Ascending aorta (tissue), 2 donors: ENCODE measurements around the gene TWIST2. TPM values are rescaled to one million over a fixed set of nuclear protein-coding genes. Genes with fewer than 3 reads are reported as not detected.

Experiments used
- DNase-seq, 2 donors: peaks; one replicate each; pipeline ENCODE4 v3.0.0-alpha.2; 2019; ENCODE audit warnings: low spot score in 2 of 2
- H3K27ac ChIP-seq, 2 donors: fragments of 200-600 bp; sonication (generic); one replicate each; pipeline ENCODE4 v1.5.1; 2016 to 2017; ENCODE audit warnings: mild to moderate bottlenecking in 1 of 2
- H3K27me3 ChIP-seq: fragments of 200-600 bp; sonication (generic); one replicate; pipeline ENCODE4 v1.5.1; 2017
- H3K36me3 ChIP-seq, 2 donors: fragments of 200-600 bp; sonication (generic); one replicate each; pipeline ENCODE4 v1.5.1; 2016
- H3K4me1 ChIP-seq, 2 donors: fragments of 200-600 bp; sonication (generic); one replicate each; pipeline ENCODE4 v1.5.1; 2016 to 2017; ENCODE audit warnings: mild to moderate bottlenecking in 1 of 2
- H3K4me3 ChIP-seq, 2 donors: fragments of 200-600 bp; sonication (generic); one replicate each; pipeline ENCODE4 v1.5.1; 2016 to 2017; ENCODE audit warnings: mild to moderate bottlenecking in 1 of 2
- H3K9me3 ChIP-seq, 2 donors: fragments of 200-600 bp; sonication (generic); one replicate each; pipeline ENCODE4 v1.5.1; 2016
- intact Hi-C: fragments of 100-400 bp; cut with DNase I; formaldehyde crosslinking; loops from one replicate; pipeline ENCODE4 v1.15.1; 2023
- total RNA-seq: library from RNA; depleted of rRNA; stranded (reverse); fragments of >200 nt; gene quantifications from one replicate; pipeline ENCODE4 v1.1.0, GENCODE V29; 2016
- TF ChIP-seq, protein P1 (sequence below), 3 experiments: fragments of 200-600 bp in 2 of 3; fragments of 450-650 bp in 1 of 3; sonication (generic) in 2 of 3; IDR thresholded peaks; one replicate each; pipeline ENCODE4 v1.5.1; 2016 to 2019; ENCODE audit warnings: antibody characterized with exemption in 3 of 3, mild to moderate bottlenecking in 1 of 3, moderate library complexity in 1 of 3

TWIST2 gene
- total RNA-seq, 1 donor from 2014 or later: 108 TPM

DNA sequence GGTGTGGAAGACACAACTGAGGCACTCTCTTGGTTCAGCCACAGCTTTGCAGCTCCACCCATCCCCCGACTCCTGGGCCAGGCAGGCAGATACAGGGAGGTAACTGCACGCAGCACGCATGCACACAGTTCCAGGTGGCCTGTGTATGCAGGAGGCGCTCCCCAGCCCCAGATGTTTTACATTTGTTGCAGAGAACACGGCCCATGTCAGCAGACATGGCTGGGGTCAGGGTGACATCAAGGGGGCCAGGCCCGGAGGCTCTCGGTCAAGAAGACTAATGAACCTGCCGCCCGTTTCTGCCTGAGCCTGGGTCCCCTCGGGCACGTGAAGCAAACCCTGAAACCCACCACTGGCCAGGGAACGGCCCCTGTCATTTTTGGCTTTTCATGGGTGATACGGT, 57.3 kb downstream of the TWIST2 start:
- intact Hi-C loops: no loop called here

DNA sequence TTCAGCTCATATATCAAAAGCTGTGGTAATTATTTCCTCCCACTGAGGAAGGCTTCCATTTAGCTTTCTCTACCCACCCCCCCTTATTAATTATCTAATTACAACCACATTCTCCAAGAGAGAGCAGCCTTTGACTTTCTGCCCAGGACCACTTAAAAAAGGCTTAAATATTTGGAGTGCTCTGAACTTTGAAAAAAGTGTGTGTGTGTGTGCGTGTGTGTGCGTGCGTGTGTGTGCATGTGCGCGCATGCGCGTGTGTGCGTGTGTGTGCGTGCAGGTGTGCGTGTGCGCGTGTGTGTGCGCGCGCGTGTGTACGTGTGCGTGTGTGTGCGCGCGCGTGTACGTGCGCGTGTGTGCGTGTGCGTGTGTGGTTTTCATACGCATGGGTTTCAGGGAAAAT, 57.8 kb downstream of the TWIST2 start:
- H3K27ac ChIP-seq: no peak overlapping the region
- H3K36me3 ChIP-seq: no peaks in the 10 kb centered on the region
- intact Hi-C loops: no loop called here
- no peak overlapping the region for H3K4me3 ChIP-seq
- DNase-seq: no peak
- H3K27me3 ChIP-seq: no peaks in the 10 kb centered on the region
- no peaks in the 10 kb centered on the region for H3K9me3 ChIP-seq
- TF ChIP-seq, protein P1, sequence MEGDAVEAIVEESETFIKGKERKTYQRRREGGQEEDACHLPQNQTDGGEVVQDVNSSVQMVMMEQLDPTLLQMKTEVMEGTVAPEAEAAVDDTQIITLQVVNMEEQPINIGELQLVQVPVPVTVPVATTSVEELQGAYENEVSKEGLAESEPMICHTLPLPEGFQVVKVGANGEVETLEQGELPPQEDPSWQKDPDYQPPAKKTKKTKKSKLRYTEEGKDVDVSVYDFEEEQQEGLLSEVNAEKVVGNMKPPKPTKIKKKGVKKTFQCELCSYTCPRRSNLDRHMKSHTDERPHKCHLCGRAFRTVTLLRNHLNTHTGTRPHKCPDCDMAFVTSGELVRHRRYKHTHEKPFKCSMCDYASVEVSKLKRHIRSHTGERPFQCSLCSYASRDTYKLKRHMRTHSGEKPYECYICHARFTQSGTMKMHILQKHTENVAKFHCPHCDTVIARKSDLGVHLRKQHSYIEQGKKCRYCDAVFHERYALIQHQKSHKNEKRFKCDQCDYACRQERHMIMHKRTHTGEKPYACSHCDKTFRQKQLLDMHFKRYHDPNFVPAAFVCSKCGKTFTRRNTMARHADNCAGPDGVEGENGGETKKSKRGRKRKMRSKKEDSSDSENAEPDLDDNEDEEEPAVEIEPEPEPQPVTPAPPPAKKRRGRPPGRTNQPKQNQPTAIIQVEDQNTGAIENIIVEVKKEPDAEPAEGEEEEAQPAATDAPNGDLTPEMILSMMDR (IDR thresholded peaks at IDR 0.05): no peak
- no peaks in the 10 kb centered on the region for H3K4me1 ChIP-seq

More for the DNA sequence above, 57.3 kb downstream of the TWIST2 start:
- TF ChIP-seq, protein P1 (IDR thresholded peaks at IDR 0.05): no peak
- Histone ChIP-seq H3K9me3 (no peaks in the 10 kb centered on the region), H3K4me1 (no peaks in the 10 kb centered on the region), H3K27ac (no peak overlapping the region), H3K27me3 (no peaks in the 10 kb centered on the region), H3K4me3 (no peak overlapping the region), H3K36me3 (no peaks in the 10 kb centered on the region)
- DNase-seq: no peak

DNA sequence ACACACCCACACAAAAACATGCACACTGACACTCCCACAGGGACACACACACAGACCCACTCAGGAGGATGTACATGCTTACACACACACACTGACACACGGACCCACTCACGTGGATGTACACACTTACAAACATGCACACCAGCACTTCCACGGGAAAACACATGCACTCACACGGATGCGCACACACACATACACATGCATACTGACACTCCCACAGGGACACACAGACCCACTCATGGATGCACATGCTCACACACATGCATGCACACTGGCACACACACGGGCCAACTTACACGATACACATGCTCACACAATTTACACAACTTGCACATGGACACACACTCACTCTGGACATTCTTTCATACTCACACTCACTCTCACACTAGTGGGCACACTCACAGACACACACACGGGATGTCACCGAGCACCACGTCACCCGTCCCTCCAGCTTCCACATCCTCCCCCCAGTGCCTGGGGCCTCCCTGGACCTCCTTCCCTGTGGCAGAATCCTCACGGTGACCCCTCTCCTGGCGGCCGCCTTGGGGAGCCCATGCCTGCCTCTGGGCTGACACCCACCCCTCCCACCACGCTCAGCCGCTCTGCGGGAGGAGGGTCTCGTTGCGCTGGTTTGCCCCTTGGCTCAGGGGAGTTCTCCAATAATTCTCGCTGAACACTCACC, 58.5 kb downstream of the TWIST2 start:
- DNase-seq: no peak
- TF ChIP-seq, protein P1 (IDR thresholded peaks at IDR 0.05): no peak
- Histone ChIP-seq H3K36me3 (no peaks in the 10 kb centered on the region), H3K4me1 (no peaks in the 10 kb centered on the region), H3K4me3 (no peak overlapping the region), H3K27ac (no peak overlapping the region), H3K27me3 (no peaks in the 10 kb centered on the region), H3K9me3 (no peaks in the 10 kb centered on the region)
- intact Hi-C loops: no loop called here

DNA sequence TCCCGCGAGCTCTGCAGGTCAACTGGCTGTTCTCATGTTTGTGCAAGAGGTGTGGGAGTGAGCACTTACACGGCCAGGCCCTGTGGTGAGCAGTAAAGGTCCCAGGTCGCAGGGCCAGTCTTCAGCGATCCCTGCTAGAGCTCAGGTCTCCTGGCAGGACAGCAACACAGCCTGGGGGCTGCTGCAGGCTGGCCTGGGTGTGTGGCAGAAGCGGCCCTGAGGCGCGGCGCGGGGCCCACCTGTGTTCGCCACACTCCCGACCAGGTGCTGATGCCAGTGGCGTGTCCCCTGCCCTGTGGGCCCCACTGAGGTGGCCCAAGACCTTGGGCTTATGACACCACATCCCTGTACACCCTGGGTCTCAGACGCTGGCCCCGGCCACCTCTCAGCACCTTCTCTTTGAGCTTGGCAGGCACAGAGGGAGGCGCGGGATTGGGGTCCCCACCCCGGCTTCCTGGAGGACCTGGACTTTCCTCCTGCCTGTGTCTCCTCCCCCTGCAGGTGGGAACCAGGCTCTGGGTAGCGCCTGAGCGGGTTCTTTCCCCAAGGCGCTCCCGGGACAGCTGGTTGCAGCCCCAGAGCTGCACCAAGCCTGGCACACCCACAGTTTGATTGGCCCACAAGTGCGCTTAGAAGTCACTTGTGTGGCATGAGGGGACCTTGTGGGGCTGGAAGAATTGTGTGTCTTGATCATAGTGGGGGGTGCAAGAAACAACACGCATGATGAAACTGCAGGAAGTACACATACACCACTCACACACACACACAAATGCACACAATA, 59.2 kb downstream of the TWIST2 start:
- TF ChIP-seq, protein P1 (IDR thresholded peaks at IDR 0.05): no peak
- Histone ChIP-seq H3K27ac (no peak overlapping the region), H3K36me3 (peaks cover 0 to 1% of the 10 kb centered on the region in 2 donors), H3K4me3 (no peak overlapping the region), H3K4me1 (no peaks in the 10 kb centered on the region), H3K27me3 (no peaks in the 10 kb centered on the region), H3K9me3 (no peaks in the 10 kb centered on the region)
- intact Hi-C loops: no loop called here
- no peak for DNase-seq

DNA sequence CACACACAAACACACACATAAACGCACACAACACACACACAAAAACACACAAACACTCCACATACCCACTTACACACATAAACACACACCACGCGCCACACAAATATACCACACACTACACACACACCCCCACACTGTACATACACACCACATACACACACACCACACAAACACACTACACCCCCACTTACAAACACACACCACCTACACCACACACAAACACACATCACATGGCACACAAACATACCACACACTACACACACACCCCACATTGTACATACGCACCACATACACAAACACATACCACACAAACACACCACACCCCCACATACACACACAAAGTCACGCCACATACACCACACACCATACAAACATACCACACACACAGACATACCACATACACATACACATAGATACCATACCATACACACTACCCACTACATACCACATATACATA, 59.9 kb downstream of the TWIST2 start:
- TF ChIP-seq, protein P1 (IDR thresholded peaks at IDR 0.05): no peak
- no peaks in the 10 kb centered on the region for H3K4me1 ChIP-seq
- no peak for DNase-seq
- no peak overlapping the region for H3K27ac ChIP-seq
- no peak overlapping the region for H3K4me3 ChIP-seq
- H3K27me3 ChIP-seq: no peaks in the 10 kb centered on the region
- intact Hi-C loops: no loop called here
- peaks cover 0 to 3% of the 10 kb centered on the region in 2 donors for H3K36me3 ChIP-seq
- no peaks in the 10 kb centered on the region for H3K9me3 ChIP-seq
